Nucleus accumbens (tissue), 56 donors: ENCODE data around the gene NECTIN1.

Experiments
- DNase-seq, 56 donors: peaks; one replicate each; lab custom pipeline; 2025; lab: John Stamatoyannopoulos, UW

Gene NECTIN1

DNA sequence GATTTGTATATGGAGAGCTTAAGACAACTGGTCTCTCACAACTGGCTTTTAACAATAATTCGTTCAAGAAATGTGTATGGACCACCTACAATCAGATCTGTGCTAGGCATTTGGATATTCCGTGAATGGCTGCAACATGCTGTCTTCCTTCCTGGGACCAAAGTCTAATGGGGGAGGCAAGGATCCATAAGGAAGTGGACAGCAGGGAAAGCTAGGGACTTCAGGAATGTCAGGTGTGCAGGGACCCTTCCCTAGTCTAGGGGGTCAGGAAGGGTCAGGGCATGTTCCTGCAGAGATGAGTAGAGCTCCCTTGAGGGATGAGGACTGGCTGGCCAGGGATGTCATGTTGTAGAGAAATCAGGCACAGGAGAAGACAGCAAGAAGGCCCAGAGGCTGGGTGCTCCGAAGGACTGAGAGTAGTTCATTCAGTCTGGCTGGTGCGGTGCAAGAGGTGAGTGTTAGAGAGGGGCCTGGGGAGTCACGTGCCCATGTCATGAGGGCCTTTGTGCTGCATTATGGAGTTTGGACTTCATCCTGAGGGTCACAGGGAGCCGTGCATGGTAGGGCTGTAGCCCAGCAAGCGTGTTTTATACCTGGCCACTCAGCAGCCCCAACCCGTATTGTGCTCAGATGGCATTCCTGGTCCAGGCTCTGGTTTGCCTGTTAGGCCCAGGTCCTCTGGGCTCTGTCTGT, 8.5 kb upstream of the NECTIN1 start:
- DNase-seq: no peak

DNA sequence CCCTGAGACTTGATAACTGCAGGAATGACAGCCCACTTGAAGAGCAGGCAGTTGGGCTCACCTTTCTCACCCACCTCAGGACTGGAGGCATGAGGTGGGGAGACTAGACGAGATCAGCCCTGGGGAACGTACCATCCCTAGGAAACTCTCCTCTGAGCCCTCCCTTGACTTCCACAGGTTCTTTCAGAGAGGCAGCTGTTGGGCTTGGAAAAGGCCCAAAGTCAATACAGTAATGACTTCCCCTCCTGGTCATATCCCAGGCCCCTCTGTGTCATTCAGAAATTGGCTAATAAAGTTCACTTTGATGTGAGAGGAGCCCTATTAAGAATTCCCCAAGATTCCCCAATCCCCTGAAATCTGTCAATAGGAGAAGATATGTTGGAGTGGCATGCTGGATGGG, 5.8 kb upstream of the NECTIN1 start:
- DNase-seq: no peak

DNA sequence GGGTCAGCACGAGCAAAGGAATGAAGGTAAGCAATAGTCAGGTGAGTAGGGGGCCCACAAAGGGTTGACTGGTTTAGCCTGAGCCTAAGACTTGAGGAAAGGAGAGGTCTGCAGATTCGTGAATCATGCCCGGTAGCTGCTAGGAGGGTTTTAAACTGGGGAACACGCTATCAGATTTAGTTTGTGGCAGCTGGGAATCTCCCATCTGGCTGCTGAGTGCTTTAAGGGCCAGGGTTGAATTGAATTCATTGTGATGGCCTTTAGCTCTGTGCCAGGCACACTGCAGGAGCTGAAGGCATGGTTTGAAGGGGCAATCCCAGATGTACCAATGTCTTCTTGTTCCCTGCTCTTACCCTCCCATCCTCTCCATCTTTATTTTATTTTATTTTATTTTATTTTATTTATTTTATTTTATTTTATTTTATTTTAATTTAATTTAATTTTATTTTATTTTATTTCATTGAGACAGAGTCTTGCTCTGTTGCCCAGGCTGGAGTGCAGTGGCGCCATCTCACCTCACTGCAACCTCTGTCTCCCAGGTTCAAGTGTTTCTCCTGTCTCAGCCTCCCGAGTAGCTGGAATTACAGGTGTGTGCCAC, 1.9 kb upstream of the NECTIN1 start:
- peak in 28 of 56 donors; percentile 17 to 65 (median 34) for DNase-seq

DNA sequence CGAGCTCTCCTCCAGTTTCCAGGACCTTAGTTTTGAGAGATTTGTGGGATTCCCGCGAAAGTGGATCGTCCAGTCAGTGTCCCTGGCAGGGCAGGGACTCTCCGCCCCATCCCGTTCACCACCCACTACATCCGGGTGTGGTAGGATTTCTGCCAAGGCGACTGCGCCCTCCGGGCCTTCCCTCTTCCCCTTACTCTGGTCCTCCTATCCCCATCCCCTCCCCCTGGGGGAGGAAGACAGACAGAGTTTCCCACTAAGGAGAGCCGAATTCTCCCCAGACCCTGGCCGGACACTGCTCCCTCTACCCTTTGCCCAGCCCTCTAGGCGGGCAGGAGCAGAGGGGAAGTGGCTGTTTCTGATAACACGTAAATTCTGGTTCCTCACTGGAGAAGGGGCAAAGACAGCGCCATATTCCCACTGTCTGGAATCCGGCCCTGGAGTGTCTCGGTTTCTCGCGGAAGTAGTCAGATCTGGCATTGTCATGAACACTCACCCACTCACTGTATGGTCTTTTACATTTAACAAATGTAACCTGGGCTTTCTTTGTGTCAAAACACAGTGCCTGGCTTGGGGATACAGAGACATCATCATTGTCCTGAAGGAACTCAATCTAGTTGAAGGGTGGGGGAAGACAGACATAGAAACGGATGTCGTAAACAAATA, 1.1 kb upstream of the NECTIN1 start:
- peak in 39 of 56 donors; percentile 25 to 73 (median 54) for DNase-seq

DNA sequence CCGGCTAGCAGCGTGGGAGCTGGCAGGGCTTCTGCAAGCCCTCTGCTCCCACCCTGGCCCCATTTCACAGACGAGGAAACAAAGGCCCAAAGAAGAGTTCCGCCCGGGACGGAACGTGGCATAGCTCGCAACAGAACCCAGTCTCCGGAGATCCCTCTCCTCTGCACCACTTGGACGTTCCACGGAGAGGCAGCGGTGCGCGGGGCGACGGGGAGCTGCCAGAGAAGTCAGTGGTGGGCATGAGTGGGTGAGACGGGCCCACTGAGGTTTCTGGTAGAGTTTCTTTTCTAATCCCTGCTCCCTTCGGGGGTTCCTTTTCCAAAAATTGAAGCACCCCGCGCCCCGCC, 554 bp upstream of the NECTIN1 start:
- DNase-seq: peak in 2 of 56 donors; percentile 68 to 75

DNA sequence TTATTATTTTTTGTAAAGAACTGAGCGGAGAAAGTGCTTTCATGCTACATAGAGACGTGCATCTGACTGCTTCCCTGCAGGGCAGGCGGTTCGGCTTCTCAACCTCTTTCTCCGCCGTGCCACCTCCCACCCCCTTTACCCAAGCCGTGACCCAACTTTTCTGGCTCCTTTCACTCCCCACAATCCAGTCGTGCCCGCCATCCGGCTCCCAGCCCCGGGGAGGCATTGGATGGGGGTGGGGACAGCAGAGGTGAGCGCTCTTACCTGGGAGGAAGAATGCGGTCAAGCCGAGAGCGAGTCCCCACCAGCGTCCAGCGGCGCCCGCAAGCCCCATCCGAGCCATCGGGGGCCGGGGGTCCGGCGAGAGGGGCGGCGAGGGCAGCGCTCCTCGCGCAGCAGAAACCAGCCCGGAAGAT, 781 bp downstream of the NECTIN1 start:
- DNase-seq: peak in 3 of 56 donors; percentile 13 to 37 (median 24)

GRCh38 chr11:119727523-119728151, 1.4 kb downstream of the NECTIN1 start:
- peak in 10 of 56 donors; percentile 11 to 45 (median 28) for DNase-seq

DNA sequence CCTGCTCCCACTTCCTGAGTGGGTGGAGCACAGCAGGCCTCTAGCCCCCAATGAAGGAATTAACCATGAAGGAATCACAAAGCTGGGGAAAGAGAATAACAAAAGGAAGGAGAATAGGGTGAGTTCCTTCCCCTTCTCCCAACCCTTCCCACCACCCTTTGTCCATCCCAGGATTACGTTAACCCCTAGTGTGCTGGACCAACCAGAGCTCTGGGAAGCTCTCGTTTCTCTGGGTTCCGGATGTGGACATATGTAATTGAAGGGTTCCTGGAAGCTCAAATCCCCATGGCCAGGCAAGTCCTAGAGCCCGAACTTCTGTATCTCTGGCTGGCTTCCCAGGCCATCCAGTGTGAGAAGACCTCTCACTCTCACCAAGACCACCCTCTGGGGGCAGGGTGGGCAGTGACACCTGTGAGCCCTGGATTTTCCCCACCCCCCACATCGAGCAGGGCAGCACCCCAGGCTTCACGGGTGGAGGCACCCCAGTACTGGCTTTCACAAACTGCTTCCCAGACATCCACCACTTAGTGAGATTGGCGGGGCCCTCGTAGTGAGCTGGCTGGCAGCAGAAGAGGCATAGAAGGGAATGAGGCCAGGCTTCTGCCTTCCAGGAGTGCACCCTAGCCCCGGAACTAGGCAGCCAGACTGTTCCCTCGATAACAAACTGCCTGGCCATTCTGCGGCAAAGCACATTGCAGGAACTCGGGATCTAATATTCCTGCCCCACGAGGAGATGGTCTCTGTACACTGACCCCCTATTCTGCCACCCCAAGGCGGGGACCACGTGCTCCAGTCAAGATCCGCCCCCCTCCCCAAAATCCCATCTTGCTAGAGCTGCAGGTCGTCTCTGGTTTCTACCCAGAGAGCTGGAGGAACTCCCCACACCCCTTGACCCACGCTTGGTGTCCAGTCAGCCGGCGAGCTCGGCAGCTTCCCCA, 2.1 kb downstream of the NECTIN1 start:
- DNase-seq: no peak

DNA sequence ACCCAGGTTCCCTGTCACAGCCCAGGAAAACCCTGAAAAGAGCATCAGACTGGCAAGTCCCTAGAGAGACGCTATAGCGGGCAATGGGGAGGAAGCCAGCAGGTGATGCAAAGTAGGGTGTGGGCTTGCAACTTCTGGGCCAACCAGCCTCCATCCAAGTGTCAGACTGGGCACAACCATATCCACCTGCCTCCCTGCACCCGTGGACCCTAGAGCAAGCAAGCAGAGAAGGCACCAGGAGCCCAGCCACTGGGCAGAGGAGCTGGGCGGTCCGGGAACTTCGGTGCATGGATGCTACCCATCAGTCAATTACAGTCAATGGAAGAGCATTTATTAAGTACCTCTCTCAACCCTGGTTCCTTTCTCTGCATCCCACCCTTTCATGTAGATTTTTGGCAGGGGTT, 2.8 kb downstream of the NECTIN1 start:
- DNase-seq: no peak

DNA sequence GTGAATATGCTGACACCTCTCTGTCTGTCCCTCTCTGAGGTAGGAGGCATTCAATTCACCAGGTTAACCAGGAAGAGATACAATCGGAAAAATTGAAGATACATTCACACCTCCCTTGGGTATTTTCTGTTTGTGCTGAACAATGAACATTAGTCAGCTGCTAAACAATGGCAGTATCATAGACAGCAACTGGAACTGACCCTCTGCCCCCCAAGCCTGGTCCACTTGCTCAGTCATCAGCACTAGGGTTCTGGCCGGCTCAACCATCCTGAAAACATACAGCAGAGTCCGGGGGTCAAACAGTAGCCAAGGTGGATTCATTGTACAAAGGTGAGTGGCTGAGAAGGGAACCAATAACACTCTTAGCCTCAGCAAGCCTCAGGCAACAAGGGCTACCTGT, 4.0 kb downstream of the NECTIN1 start:
- peak in 2 of 56 donors; percentile 8 to 16 for DNase-seq

DNA sequence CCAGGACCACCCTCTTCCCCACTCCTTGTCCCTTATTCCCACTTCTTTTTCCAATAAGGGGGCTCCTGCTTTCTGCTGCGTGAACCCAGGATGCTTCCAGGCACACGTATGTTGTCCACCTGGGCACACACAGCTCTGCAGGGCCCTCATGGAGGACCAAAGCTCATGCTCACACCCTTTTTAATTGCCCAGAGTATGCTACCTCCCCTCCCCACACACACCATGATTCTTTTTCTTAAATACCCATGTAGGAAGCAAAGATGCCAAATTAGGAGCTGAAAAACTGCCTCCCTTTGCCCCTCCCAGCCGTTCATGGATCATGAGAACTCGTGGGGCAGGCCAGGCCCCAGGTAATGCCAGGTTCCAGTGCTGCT, 5.1 kb downstream of the NECTIN1 start:
- DNase-seq: no peak

- no peak for DNase-seq
Observed at GRCh38 chr11:119723243-119723951, 5.6 kb downstream of the NECTIN1 start.

- no peak for DNase-seq
Observed at GRCh38 chr11:119722281-119722794, 6.7 kb downstream of the NECTIN1 start.

GRCh38 chr11:119721129-119722120, 7.6 kb downstream of the NECTIN1 start:
- peak in 4 of 56 donors; percentile 17 to 24 (median 22) for DNase-seq

DNA sequence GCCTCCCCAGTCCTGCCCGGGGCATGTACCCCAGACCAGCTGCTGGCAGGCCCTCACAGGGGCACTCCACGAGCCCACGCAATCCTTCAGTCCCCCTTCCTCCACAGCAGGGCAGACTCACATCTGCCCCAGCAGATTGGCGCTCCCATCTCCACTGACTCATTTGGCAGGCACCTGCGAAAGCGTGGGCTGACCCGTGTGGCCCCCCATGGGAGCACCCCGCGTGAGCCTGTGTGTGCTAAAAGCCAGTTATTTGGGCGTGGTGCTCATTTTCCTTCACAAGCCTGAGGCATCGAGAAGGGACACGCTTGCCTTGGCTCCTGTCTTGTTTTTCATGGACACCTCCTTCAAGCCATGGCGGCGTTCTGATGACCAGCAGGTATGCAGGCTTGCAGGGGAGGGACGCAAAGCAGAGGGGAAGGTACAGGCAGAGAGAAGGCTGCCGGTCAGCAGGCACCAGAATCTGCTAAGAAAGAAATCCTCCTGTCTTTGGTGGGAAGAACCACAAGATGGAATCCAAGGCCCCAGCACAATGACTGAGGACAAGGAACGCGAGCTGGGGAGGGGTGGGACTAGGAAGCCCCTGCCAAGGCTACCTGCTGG, 8.6 kb downstream of the NECTIN1 start:
- DNase-seq: no peak

- no peak for DNase-seq
Observed at GRCh38 chr11:119717839-119718534, 11.0 kb downstream of the NECTIN1 start.
